ENCODE data around the gene GIMAP1.
"Not testable (repeated sequence)": the region's sequence is repeated elsewhere in the genome, so short reads cannot be mapped to it uniquely, and the experiment has no call there.

GIMAP1 gene

DNA sequence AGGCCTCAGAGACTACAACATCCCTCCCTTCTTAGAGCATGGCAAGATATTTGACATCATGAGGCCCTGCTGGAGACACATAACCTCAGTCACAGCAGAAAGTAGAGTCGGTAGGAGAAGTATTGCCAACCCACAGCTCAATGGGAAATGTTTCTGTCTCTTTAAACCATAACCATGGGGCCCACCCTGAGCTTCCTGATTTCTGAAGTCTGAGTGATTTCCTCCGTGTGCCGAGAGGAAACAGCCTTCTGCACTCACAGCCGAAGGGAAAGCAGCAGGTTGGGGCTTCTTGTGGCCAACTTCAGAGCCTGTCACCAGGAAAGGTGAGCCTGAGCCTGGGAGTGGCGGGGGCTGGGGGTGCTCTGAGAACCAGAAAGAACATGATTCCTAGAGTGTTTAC, at the start of gene GIMAP1:
GIMAP1 (plus strand) TSS at position 246 of the 400 bp plus-strand sequence. CDS start 2,435 bp downstream, outside the sequence.
- no peak for DNase-seq

DNA sequence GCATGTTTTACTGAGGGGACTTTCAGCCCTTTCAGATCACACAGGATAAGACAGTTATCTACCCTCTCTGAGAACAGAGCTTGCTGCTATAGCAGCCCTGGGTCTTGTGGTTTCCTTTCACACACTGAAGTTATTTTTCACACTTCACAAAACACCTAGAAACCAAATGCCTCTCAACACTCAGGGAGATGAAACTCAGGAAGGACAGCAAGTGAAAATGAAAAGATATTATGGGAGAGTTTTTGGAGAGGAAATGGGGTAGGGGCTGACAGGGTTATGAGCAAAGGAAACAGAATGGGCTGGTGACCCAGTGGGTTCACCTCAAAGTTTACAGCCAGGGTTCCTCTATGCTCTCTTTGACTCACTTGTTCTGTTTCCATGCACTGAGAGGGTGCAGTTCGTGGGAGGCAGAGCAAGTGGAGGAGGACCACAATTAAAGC, 47.9 kb upstream of the GIMAP1 start:
- no peak for DNase-seq

DNA sequence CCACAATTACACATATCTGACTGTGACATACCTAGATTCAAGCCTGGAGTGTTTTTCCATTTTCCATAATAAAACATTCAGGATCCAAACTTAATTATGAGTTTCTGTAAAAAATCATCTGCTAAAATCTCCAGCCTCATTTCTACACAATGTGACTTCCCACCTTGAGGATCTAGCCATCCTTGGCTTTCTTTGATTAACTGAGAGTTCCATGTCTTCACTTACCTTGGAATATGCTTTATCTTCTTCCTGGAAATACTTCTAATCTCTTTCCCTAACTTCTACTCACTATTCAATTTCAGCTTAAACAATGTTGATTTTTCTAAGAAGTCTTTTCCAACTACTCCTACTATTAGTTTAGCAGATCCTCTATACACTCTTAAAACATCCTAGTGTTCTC, 47.4 kb upstream of the GIMAP1 start:
- DNase-seq = no peak

DNA sequence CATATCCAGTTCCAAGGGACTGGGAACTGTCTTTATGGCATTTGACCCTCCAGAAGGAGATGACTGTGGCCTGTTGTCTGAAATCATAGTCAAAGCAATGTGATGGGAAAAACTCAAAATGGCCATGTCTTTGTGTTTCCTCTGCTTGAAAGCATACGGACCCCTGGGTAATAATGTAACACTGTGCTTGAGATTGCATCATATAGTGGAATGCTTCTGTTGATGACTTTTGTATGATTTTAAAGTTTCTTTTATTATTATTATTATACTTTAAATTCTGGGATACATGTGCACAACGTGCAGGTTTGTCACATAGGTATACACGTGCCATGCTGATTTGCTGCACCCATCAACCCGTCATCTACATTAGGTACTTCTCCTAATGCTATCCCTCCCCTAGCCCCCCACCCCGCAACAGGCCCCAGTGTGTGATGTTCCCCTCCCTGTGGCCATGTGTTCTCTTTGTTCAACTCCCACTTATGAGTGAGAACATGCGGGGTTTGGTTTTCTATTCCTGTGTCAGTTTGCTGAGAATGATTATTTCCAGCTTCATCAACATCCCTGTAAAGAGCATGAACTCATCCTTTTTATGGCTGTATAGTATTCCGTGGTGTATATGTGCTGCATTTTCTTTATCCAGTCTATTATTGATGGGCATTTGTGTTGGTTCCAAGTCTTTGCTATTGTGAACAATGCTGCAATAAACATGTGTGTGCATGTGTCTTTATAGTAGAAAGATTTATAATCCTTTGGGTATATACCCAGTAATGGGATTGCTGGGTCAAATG, 44.4 kb upstream of the GIMAP1 start:
- not testable (repeated sequence) for DNase-seq

DNA sequence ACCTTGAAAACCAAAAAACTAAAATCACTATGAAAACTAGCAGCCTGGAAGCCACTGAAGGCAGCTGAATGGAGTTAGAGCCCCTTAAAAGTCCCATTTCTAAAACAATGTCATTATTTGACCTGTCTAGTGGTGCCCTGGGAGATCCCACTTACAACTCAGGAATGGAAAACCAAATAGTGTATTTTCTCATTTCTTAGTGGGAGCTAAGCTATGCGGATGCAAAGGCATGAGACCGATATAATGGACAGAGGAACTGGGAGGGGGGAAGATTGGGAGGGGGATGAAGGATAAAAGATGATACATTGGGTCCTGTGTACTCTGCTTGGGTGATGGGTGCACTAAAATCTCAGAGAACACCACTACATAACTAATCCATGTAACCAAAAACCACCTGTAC, 40.7 kb upstream of the GIMAP1 start:
- DNase-seq = no peak

DNA sequence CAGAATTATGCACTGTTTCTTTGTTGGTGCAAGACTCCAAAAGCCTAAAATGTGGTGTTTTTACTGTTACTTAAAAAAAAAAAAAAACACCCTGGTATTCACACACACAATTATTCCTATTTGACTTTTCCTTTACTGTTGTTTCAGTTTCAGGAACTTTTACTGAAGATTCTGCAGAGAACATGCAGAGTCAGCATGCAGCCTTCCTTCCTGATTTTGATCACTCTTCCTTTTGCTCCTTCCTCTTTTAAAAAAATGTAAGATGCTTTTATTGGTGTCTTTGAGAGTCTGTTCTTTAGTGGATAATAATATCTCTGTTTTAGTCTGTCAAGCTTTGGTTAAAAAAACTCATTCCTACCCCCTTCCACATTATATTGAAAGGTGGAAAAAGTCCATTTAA, 40.1 kb upstream of the GIMAP1 start:
- DNase-seq = not testable (repeated sequence)

DNA sequence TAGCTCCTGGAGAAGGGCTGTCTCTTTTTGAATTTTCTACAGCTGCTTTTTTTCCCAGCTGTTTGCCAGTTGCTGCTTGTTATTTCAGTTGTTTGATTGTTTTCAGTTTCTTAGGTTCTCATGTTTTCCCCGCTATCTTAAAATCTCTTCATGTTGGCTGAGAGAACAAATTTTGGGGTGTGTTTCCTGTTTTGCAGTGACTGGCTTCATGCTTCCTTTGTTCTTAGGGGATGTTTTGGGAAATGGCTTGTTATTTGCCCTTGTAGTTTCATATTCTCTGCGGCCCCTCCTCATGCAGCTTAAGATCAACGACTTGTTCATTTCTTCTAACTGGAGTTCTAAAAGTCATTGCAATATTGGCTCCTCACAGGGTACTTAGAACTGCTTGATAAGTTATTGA, 39.6 kb upstream of the GIMAP1 start:
- not testable (repeated sequence) for DNase-seq

DNA sequence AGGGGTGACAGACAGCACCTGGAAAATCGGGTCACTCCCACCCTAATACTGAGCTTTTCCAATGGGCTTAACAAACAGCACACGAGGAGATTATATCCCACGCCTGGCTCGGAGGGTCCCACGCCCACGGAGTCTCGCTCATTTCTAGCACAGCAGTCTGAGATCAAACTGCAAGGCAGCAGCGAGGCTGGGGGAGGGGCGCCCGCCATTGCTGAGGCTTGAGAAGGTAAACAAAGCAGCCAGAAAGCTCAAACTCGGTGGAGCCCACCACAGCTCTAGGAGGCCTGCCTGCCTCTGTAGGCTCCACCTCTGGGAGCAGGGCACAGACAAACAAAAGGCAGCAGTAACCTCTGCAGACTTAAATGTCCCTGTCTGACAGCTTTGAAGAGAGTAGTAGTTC, 37.8 kb upstream of the GIMAP1 start:
- not testable (repeated sequence) for DNase-seq

DNA sequence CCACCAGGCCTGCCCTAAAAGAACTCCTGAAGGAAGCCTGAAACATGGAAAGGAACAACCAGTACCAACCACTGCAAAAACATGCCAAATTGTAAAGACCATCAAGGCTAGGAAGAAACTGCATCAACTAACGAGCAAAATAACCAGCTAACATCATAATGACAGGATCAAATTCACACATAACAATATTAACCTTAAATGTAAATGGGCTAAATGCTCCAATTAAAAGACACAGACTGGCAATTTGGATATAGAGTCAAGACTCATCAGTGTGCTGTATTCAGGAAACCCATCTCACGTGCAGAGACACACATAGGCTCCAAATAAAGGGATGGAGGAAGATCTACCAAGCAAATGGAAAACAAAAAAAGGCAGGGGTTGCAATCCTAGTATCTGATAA, 36.0 kb upstream of the GIMAP1 start:
- not testable (repeated sequence) for DNase-seq

DNA sequence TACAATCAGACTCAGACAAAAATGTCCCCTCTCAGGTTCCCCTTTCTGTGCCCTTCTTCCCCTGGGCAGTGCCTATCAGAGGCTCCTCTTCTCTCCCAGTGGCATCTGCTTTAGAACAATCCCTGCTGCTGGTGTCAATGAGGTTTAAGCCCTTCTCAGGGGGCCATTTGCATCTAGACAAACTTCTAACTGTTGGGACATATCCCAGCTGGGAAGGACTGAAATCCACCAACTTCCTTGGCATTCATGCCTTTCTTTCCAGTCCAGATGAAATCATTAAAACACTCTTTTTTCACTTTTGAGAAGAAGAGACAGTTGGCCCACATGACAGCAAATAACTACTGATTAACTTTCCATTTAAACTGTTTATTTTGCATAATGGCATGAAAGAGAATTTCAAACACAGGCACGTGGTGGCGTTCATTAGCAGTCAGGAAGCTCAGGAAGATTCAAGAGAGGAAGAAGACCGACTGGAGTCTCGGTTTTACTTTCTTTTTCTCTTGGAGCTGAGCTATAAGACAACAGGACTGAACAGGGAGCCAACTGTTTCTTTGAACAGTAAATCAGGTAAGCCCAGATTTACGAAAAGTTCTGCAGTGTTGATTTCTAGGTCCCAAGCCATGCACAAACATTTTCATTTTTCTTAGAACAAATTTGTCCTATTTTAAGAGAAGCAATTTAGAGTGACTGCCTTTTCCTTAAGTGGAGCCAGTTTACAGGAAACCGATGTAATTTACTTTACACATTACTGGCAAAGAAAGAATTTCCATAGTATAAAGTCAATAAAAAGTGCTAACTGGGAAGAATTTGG, 31.0 kb upstream of the GIMAP1 start, which contains the start of gene GIMAP2:
GIMAP2 (plus strand) TSS at position 488 of the 811 bp plus-strand sequence. CDS start 1,354 bp downstream, outside the sequence.
- no peak for DNase-seq

DNA sequence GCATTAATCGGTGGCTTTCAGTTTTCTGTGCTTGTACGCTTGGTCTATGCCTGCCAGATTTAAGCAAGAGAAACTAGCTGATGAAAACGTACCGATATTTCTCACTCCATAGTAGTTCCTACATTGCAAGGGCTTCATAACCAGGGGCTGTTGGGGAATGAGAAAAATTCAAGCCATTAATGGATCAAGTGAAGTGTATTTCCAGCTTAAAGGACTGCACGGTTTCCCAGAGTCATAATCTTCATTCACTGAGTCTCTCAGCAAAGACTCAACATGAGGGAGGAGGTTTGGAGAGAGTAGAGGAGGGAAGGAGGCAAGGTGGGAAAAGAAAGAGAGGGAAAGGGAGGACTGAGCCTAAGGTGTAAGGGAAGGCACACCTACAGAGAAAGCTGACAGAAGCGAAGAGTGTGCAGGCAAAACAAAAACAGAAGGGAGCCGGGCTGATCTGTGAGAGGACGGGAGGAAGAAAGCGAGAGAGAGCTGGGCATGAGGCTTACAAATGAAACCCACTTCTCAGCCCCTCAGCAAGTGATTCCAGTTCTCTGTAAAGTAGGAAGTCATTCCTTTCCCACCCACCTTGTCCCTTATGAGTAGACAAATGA, 30.3 kb upstream of the GIMAP1 start:
- DNase-seq = no peak

DNA sequence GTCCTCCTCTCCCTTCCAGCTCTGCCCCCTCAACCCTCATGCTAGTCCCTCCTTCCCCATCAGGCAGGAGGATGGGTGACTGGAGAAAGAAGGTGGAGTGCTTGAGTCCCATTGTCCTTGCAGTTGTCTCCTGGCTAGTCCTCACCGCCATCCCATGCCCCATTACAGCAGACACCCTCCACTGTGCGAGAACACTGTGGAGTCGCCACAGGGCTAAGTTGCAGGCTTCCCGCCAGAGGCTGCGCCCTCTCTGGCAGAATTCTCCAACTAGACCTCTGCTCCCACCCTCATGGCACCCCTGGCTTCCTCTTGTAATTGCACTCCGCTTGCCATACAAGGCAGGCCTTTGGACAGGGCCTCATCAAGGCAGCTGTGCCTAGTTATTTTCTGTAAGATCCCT, 27.8 kb upstream of the GIMAP1 start:
- no peak for DNase-seq

DNA sequence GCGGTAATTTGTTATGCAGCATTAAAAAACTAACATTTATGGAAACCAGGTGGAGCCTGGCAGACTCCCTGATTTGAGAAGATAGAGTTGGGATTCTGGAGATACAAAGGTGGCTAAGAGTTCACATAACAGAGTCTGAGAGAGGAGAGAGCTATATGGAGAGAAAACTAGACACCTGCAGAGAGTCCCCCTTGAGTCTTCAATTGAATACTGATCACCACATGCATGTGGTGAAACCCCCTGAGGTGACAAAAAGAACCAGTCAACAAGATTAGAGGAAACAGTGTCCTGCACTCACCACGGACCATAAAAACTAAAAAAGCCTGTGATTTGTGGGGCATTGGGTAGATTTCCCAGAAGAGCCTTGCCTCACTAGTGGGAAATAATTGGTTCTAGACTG, 20.8 kb upstream of the GIMAP1 start:
- DNase-seq = no peak

DNA sequence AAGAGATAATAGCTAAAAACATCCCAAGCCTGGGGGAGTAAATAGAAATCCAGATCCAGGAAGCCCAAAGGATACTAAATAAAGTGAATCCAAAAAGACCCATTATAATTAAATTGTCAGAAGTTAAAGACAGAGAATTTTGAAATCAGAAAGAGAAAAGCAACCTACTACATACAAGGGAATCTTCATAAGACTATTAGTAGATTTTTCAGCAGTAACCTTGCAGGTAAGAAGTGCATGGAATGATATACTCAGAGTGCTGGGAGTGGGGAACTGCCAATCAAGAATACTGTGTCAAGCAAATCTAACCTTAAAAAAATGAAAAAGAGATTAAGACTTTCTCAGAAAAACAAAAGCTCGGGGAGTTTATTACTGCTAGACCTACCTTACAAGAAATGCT, 13.2 kb upstream of the GIMAP1 start:
- DNase-seq = no peak

DNA sequence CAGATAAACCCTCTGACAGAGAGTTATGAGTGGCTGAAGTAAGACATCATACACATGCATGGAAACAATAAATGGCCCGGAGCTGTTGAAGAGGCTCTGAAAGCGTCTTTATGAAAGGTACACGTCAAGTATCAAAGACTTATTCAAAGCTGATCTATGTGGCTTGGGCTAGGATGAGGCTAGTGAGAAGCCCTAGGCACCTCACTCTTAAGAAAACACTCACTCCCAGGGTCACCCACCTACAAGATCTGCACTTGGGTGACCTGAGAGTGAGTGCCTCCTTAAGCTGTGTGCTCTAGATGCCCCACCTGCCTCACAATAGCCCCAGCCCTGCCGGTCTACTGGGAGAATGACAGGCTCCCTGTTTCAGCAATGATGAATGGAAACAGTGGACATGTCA, 1.1 kb upstream of the GIMAP1 start:
- DNase-seq = no peak

DNA sequence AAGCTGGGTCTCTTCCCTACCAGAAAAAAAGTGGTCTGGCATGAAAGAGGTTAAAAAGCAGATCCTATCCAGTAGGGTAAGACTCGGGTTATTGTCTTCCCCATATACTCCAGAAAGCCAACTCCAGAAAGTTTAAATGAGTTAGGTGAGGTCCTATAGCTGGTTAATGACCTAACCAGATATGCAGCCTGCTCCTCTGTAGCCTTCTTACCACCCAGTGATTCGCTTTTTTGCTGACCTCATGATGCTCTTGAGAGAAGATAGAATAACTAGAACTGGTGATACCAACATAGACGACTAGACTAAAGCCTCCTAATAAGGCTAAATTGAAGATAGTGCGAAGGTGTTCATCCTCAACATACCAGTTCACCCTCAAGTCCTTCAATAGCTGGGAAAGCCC, 675 bp upstream of the GIMAP1 start:
- no peak for DNase-seq

DNA sequence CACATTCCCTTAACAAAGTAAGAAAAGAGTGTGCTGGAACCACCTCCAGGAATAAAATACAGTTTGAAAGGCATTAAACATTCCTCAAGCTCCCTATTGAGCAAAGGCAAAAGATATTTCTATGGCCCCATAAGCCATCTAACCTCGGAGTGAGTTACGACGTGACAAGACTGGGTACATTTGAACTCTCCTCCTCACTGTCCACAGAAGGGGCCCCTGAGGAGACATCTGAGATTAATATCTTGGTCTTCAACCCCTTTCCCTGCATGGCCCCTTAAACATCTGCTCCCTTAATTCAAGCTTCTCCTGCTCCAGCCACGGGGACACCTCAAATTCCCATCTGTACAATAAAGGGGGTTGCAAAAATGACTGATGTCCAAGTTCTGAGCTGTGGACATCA, 526 bp downstream of the GIMAP1 start:
- DNase-seq = no peak

DNA sequence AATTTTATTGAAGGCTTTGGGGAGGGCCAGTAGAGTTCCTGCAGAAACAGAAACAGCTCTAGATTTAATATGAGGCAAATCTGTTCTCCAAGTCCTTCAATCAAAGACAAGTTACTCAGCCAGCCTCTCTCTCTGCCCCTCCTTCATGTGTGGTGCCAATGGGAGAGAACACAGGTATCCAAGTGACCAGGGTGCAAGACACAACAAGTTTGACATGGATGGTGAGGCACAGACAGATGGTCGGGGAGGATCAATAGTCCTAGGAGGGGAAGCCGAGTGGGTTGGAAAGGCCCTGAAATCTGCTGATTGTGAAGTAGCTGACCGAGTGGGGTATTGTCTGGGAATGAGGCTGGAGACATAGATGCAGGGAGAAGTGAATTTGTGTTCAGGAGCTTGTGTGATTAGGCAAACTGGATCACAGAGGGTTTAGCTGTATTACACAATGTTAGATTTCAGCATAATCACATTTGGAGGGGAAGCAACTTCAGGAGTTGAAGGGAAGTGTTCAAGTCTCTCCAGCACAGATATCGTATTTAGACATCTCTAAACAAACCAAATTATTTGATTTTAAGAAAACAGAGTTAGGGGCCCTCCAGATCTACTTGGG, 1.5 kb downstream of the GIMAP1 start:
- DNase-seq = no peak

DNA sequence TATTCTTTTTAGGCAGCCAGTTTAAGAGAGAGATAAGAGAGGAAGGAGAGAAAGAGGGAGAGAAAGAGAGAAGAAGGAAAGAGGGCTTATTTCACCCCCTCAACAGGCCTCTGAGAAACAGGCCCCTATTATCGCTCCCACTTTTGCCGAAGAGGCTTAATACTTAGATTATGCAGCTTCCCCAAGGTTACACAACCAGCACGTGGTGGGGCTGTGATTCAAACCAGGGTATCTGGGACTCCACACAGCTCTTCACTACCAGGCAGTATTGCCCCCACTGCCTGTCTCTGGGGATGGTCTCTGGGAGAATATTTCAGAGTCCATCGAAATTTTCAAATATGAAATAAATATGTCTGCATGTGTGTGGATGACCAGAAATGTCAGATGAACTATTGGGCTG, 3.0 kb downstream of the GIMAP1 start:
- no peak for DNase-seq

DNA sequence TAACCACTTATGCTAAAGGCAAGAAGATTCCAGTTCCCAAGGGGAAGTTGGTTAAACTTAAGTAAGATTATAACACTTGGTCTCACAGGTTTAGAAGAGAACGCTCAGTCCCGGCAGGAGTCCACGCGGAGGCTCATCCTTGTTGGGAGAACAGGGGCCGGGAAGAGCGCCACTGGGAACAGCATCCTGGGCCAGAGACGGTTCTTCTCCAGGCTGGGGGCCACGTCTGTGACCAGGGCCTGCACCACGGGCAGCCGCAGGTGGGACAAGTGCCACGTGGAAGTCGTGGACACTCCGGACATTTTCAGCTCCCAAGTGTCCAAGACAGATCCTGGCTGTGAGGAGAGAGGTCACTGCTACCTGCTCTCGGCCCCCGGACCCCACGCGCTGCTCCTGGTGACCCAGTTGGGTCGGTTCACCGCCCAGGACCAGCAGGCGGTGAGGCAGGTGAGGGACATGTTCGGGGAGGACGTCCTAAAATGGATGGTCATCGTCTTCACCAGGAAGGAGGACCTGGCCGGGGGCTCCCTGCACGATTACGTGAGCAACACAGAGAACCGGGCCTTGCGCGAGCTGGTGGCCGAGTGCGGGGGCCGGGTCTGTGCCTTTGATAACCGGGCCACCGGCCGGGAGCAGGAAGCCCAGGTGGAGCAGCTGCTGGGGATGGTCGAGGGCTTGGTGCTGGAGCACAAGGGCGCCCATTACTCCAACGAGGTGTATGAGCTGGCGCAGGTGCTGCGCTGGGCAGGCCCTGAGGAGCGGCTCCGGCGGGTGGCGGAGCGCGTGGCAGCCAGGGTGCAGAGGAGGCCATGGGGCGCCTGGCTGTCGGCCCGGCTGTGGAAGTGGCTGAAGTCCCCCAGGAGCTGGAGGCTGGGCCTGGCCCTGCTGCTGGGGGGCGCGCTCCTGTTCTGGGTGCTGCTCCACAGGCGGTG, 3.8 kb downstream of the GIMAP1 start:
- DNase-seq = no peak

DNA sequence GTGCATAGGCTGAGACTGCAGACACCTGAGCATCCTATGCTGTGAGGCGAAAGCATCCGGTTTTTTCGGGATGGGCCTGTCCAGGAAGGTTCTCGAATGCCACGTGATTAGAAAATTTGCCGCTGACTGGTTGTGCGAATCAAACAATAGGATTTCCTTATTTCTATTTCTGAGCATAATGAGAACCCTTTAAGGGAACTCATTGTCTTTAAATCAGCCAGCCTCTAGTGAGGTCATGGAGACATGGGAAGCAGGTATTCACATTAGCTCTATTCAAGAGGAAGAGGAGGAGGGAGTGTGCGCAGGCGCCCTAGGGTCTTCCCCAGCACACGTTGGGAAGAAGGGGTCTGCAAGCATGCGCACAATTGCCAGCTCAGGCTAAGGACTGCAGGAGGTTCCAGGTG, 5.6 kb downstream of the GIMAP1 start:
- DNase-seq = no peak

DNA sequence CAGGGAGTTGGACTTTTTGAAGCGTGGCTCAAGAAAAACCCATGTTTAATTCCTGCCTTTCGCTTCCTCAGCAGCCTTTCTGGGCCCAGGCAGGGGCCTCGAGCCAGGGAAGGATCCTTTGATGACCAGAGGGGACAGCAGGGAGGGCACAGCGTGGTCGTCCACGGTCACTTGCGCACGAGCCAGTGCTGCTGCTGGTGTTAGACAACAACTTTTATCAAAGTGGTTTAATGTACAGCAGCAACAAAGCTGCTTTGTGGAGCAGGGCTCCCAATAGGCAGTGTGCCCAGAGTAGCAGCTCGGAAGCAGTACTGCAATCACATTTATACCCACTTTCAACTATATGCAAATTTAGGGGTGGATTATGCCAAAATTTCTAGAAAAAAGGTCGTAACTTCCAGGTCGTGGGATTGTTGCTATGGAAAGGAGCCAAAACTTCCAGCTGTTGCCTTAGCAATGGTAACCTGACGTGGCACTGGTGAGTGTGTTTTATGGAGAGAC, 6.1 kb downstream of the GIMAP1 start:
- no peak for DNase-seq

All from NCI-H774 (cell line).